AG04449 (cell line): ENCODE measurements around the gene NRG3.

Source experiments
- CTCF ChIA-PET: fragments of 350-600 bp; formaldehyde crosslinking; extraction: SDS; loops from one replicate; lab custom pipeline; 2021; ENCODE audit warnings: antibody characterized with exemption; lab: Yijun Ruan, JAX
- POLR2A ChIA-PET: fragments of 400-600, 350-600 bp; formaldehyde crosslinking; extraction: SDS; loops from one replicate; lab custom pipeline; 2020; ENCODE audit warnings: antibody characterized with exemption, inconsistent platforms; lab: Yijun Ruan, JAX
- DNase-seq: peaks from one replicate; pipeline ENCODE4 v3.0.0-alpha.2; 2010; ENCODE audit warnings: low read depth, low spot score
- H3K4me3 ChIP-seq: 2 replicates; pipeline ENCODE4 v1.5.1; 2011; ENCODE audit warnings: low read depth, mild to moderate bottlenecking, control low read depth, low read length
- TF ChIP-seq, protein P1 (sequence below): IDR thresholded peaks from one replicate; pipeline ENCODE4 v1.5.1; 2011; ENCODE audit warnings: mild to moderate bottlenecking, moderate library complexity, low read length, control low read depth, inconsistent platforms; ENCODE audit not compliant: insufficient read depth; ENCODE audit errors: missing control alignments

Gene NRG3

GRCh38 chr10:82084904-82085303 is 209.9 kb downstream of the NRG3 start:
- TF ChIP-seq, protein P1, sequence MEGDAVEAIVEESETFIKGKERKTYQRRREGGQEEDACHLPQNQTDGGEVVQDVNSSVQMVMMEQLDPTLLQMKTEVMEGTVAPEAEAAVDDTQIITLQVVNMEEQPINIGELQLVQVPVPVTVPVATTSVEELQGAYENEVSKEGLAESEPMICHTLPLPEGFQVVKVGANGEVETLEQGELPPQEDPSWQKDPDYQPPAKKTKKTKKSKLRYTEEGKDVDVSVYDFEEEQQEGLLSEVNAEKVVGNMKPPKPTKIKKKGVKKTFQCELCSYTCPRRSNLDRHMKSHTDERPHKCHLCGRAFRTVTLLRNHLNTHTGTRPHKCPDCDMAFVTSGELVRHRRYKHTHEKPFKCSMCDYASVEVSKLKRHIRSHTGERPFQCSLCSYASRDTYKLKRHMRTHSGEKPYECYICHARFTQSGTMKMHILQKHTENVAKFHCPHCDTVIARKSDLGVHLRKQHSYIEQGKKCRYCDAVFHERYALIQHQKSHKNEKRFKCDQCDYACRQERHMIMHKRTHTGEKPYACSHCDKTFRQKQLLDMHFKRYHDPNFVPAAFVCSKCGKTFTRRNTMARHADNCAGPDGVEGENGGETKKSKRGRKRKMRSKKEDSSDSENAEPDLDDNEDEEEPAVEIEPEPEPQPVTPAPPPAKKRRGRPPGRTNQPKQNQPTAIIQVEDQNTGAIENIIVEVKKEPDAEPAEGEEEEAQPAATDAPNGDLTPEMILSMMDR = no peak
- ChIA-PET CTCF (no interaction called here), POLR2A (no interaction called here)
- DNase-seq = no peak
- no peak overlapping the region for H3K4me3 ChIP-seq

- no peak for DNase-seq
- TF ChIP-seq, protein P1 = no peak
- H3K4me3 ChIP-seq = no peak overlapping the region
- ChIA-PET CTCF (no interaction called here), POLR2A (no interaction called here)
These were observed 214.3 kb downstream of the NRG3 start for GRCh38 chr10:82089327-82089726.

DNA sequence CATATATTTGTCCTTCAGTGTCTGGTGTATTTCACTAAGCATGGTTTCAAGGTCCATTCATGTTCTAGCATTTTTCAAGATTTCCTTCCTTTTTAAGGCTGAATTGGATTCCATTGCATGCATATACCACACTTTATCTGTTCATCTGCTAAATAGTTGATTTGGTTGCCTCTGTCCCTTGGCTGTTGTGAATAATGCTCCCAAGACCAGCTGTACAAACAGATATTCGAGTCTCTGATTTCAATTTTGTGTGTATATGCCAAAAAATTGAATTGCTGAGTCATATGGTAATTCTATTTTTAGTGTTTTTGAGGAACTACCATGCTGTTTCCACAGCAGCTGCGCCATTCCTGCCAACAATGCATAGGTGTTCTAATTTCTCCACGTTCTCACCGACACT is 216.4 kb downstream of the NRG3 start:
- ChIA-PET POLR2A (no interaction called here), CTCF (no interaction called here)
- no peak overlapping the region for H3K4me3 ChIP-seq
- TF ChIP-seq, protein P1 = no peak
- no peak for DNase-seq

DNA sequence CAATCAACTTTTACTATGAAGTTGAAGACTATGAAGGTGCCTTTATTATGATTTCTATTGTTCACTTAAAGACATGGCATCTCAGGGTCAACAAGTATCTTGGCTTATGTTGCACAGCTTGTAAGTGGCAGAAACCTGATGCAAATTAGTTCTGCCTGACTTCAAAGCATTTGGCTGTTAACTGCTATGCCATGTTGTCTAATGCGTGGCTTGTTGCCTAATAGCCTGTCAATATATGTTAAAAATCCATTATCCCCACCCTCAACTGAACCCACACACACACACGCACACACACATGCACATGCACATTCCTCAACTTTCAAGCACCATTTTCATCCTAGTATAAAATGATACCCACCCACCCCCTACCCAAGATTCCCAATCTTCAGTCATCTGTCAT is 217.1 kb downstream of the NRG3 start:
- POLR2A ChIA-PET = no interaction called here
- TF ChIP-seq, protein P1 = no peak
- CTCF ChIA-PET = no interaction called here
- DNase-seq = no peak
- H3K4me3 ChIP-seq = no peak overlapping the region

- no peak overlapping the region for H3K4me3 ChIP-seq
- no peak for DNase-seq
- CTCF ChIA-PET = no interaction called here
- POLR2A ChIA-PET = no interaction called here
- TF ChIP-seq, protein P1 = no peak
These were observed 249.7 kb downstream of the NRG3 start for GRCh38 chr10:82124713-82125112.

GRCh38 chr10:82128527-82128926 is 253.5 kb downstream of the NRG3 start:
- no peak for DNase-seq
- ChIA-PET POLR2A (no interaction called here), CTCF (no interaction called here)
- TF ChIP-seq, protein P1 = no peak
- H3K4me3 ChIP-seq = no peak overlapping the region

- no peak for DNase-seq
- TF ChIP-seq, protein P1 = no peak
- ChIA-PET CTCF (no interaction called here), POLR2A (no interaction called here)
- H3K4me3 ChIP-seq = no peak overlapping the region
These were observed 261.1 kb downstream of the NRG3 start for GRCh38 chr10:82136103-82136502.
